ENCODE results near the gene DDAH1. TPM values are rescaled to one million over a fixed set of nuclear protein-coding genes. Genes with fewer than 3 reads are reported as not detected.

Gene DDAH1
- total and polyA plus RNA-seq, 2 of the 8 experiments (the other 6 are each of a cell fraction or from before 2014, with no cell fraction given), result 22.8 to 54.5 TPM

DNA sequence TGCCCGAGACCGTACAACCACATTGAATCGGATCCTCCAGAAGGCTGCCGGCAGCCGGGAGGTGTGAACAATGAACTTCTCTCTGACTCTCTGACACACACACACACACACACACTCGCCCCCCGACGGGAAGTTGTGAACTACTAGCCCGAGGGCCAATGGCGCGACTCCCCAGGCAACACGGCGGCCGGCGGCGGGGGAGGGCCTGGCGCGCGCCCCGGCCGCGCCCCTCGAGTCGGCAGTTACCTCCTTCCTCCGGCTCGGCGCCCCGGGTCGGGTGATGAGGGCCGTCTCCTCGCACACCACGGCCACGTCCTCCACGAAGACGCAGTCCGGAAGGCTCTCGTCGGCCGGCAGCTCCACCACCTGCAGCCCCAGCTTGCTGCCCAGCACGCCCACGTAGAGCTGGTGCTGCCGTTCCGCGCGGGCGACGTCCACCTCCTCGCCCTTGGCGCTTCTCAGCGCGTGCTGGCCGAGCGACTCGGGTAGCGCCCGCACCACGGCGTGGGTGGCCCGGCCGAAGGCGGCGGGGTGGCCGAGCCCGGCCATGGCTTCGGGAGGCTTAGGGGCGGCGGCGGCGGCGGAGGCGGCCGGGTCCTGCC, 361 bp downstream of the DDAH1 start (continued):
- TF ChIP-seq CHD7 (IDR thresholded peaks at IDR 0.05; ENCODE audit: insufficient replicate concordance, low read length) (no peak), EZH2 (IDR thresholded peaks at IDR 0.05; ENCODE audit: low read depth, low read length, severe bottlenecking) (peak; percentile 45), CREB1 (IDR thresholded peaks at IDR 0.05) (peak; percentile 51; the same call in 1 of the 2 replicates), MAX (IDR thresholded peaks at IDR 0.05) (peak; percentile 84), E2F6 (IDR thresholded peaks at IDR 0.05) (peak; percentile 68), ASH2L (IDR thresholded peaks at IDR 0.05; ENCODE audit: low read length) (peak; percentile 93), KDM4A (IDR thresholded peaks at IDR 0.05; ENCODE audit: low read depth, low read length, severe bottlenecking) (peak; percentile 96), PHF8 (conservative IDR thresholded peaks at IDR 0.05; ENCODE audit: low read depth, low read length) (peak; percentile 31; the same call in 1 of the 2 replicates), POLR2AphosphoS5 (IDR thresholded peaks at IDR 0.05; ENCODE audit: low read depth, low read length) (peak; percentile 41; the same call in 1 of the 2 replicates)
